ENCODE results near the gene RRP12. TPM values are rescaled to one million over a fixed set of nuclear protein-coding genes. Genes with fewer than 3 reads are reported as not detected.
A peak's percentile ranks its signal among the peaks of the same experiment; 100 is the strongest.

The RRP12 gene, protein sequence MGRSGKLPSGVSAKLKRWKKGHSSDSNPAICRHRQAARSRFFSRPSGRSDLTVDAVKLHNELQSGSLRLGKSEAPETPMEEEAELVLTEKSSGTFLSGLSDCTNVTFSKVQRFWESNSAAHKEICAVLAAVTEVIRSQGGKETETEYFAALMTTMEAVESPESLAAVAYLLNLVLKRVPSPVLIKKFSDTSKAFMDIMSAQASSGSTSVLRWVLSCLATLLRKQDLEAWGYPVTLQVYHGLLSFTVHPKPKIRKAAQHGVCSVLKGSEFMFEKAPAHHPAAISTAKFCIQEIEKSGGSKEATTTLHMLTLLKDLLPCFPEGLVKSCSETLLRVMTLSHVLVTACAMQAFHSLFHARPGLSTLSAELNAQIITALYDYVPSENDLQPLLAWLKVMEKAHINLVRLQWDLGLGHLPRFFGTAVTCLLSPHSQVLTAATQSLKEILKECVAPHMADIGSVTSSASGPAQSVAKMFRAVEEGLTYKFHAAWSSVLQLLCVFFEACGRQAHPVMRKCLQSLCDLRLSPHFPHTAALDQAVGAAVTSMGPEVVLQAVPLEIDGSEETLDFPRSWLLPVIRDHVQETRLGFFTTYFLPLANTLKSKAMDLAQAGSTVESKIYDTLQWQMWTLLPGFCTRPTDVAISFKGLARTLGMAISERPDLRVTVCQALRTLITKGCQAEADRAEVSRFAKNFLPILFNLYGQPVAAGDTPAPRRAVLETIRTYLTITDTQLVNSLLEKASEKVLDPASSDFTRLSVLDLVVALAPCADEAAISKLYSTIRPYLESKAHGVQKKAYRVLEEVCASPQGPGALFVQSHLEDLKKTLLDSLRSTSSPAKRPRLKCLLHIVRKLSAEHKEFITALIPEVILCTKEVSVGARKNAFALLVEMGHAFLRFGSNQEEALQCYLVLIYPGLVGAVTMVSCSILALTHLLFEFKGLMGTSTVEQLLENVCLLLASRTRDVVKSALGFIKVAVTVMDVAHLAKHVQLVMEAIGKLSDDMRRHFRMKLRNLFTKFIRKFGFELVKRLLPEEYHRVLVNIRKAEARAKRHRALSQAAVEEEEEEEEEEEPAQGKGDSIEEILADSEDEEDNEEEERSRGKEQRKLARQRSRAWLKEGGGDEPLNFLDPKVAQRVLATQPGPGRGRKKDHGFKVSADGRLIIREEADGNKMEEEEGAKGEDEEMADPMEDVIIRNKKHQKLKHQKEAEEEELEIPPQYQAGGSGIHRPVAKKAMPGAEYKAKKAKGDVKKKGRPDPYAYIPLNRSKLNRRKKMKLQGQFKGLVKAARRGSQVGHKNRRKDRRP (N-terminal part only)
- 28.0 and 35.3 TPM in 2 replicates for total RNA-seq

DNA sequence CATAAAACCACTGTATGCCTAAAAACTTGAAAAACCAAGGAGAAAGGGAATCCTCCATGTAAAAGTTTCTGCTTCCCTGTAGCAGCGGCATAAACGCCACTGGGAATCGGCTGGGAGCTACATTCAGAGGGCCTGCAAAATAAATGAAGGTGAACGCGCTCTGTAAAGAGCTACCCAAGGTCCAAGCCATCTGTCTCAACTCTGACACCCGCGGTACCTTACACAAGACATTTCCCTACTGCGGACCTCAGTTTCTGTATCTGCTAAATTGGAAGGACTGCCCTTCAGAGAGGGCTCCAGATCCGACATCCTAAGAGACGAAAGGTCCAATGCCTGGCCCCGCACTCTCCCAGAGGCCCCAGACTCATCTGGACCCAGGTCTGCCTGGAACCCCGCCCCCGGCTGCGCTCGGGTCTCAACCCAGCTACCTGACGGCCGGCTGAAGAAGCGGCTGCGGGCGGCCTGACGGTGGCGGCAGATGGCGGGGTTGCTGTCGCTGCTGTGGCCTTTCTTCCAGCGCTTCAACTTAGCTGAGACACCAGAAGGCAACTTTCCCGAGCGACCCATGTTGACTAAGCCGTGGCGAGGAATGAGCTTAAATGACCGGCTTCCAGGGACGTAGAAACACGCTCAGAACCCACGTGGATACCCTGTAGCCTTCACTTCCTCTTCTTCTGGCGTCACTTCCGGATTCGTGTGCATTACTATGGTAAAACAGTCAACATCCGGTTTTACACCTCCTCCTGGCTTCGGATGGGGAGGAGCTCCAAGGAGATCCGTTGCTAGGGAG lies at the start of gene RRP12:
Gene RRP12, minus strand, starts transcription at position 676 of the 790 bp plus-strand sequence. Its CDS starts 109 bp downstream, at position 567.
- DNase-seq (ENCODE audit: low read depth), result peak; percentile 98
- peak within 1 kb of the TSS; percentile 81 for H3K4me3 ChIP-seq (ENCODE audit: low read depth, low read length)
- peaks cover 9% of the 10 kb centered on the region for H3K36me3 ChIP-seq (ENCODE audit: control insufficient read depth, insufficient read depth, low read length)
- TF ChIP-seq, protein P1, sequence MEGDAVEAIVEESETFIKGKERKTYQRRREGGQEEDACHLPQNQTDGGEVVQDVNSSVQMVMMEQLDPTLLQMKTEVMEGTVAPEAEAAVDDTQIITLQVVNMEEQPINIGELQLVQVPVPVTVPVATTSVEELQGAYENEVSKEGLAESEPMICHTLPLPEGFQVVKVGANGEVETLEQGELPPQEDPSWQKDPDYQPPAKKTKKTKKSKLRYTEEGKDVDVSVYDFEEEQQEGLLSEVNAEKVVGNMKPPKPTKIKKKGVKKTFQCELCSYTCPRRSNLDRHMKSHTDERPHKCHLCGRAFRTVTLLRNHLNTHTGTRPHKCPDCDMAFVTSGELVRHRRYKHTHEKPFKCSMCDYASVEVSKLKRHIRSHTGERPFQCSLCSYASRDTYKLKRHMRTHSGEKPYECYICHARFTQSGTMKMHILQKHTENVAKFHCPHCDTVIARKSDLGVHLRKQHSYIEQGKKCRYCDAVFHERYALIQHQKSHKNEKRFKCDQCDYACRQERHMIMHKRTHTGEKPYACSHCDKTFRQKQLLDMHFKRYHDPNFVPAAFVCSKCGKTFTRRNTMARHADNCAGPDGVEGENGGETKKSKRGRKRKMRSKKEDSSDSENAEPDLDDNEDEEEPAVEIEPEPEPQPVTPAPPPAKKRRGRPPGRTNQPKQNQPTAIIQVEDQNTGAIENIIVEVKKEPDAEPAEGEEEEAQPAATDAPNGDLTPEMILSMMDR (IDR thresholded peaks at IDR 0.05; ENCODE audit: insufficient read depth, low read length, severe bottlenecking), result peak; percentile 40
- FAIRE-seq, result peak; percentile 91
- no peaks in the 10 kb centered on the region for H3K27me3 ChIP-seq (ENCODE audit: control insufficient read depth, insufficient read depth, low read length)

DNA sequence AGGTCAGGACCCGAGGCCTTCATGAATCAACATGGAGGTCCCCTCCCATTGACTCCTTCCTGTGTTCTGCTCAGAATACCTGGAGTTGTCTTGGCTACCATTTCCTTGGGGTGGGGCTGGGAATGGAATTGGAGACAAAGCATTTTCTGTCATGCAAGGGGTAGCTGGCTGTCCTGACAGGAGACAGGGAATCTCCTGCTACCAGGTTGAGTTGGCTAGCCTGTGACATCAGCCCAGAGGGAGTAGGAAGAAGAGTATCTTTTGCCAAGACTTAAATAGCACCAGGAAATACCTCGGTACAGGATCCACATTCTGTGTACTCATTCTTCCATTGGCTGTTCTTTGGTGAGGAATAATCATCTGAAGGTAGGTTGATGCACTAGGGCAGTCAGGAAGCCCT lies 49.7 kb upstream of the RRP12 start:
- no peaks in the 10 kb centered on the region for H3K27me3 ChIP-seq (ENCODE audit: control insufficient read depth, insufficient read depth, low read length)
- DNase-seq (ENCODE audit: low read depth), result peak; percentile 33
- no peak overlapping the region for H3K4me3 ChIP-seq (ENCODE audit: low read depth, low read length)
- H3K36me3 ChIP-seq (ENCODE audit: control insufficient read depth, insufficient read depth, low read length), result peaks cover 5% of the 10 kb centered on the region
- TF ChIP-seq, protein P1 (IDR thresholded peaks at IDR 0.05; ENCODE audit: insufficient read depth, low read length, severe bottlenecking), result no peak
- FAIRE-seq, result peak; percentile 85

GRCh38 chr10:97445722-97446639 lies 44.8 kb upstream of the RRP12 start, which contains the start of the genes EXOSC1 and ZDHHC16:
Gene EXOSC1 (minus strand): TSS chr10:97446006. CDS start chr10:97445985, 21 bp downstream.
Gene ZDHHC16 (plus strand): TSS chr10:97446175. CDS start chr10:97451676, 5,501 bp downstream.
- Histone ChIP-seq H3K36me3 (ENCODE audit: control insufficient read depth, insufficient read depth, low read length) (peaks cover 1% of the 10 kb centered on the region), H3K27me3 (ENCODE audit: control insufficient read depth, insufficient read depth, low read length) (no peaks in the 10 kb centered on the region), H3K4me3 (ENCODE audit: low read depth, low read length) (peak within 1 kb of the TSS; percentile 63)
- DNase-seq (ENCODE audit: low read depth) (peak; percentile 96), FAIRE-seq (no peak)
- TF ChIP-seq, protein P1 (IDR thresholded peaks at IDR 0.05; ENCODE audit: insufficient read depth, low read length, severe bottlenecking), result peak; percentile 19

- peak overlapping the region; percentile 63 for H3K4me3 ChIP-seq (ENCODE audit: low read depth, low read length)
- DNase-seq (ENCODE audit: low read depth), result no peak
- H3K36me3 ChIP-seq (ENCODE audit: control insufficient read depth, insufficient read depth, low read length), result peaks cover 1% of the 10 kb centered on the region
- no peak for FAIRE-seq
- no peaks in the 10 kb centered on the region for H3K27me3 ChIP-seq (ENCODE audit: control insufficient read depth, insufficient read depth, low read length)
- TF ChIP-seq, protein P1 (IDR thresholded peaks at IDR 0.05; ENCODE audit: insufficient read depth, low read length, severe bottlenecking), result no peak
Measured at GRCh38 chr10:97445357-97445721, 44.2 kb upstream of the RRP12 start.
